ENCODE data around the gene TRAF3IP3. TPM values are rescaled to one million over a fixed set of nuclear protein-coding genes. Genes with fewer than 3 reads are reported as not detected.

TRAF3IP3 gene
- total RNA-seq (2014; rRNA removed; shearing (Covaris generic)), result not detected in 2 replicates
- not detected in 2 replicates for polyA plus RNA-seq (2014; cell fraction: nucleus; rRNA removed)

DNA sequence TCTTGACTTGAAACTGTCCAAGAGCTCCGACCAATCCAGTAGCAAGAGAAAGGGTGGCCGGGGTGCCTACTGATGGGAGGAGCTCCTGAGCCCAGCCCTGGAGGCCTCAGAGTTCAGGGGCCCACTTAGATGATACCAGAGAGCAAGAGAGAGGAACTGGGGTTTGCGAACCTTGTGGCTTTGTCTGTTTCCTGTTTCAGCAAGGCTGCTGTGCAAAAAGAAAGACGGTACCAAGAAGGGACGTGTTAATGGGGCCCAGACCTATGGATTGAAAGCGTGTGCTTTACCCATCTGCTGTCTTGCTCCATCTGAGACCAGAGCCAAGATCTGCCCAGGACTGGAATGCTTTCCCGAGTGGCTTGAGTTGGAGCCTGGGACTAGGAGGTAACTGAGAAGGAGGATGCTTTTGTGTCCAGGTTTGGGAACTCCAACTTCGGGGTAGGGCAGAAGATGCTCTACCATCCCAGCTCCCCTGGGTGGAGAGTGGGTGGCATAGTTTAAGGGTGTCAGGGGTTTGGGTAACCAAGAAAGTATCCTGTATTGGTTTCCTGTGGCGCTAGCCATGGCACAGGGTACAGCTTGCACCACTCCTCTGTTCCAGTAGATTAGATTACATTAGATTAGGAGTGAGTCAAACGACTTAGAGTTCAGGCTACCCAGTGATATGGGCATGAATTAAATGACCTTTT is at the start of gene TRAF3IP3:
TSS of gene TRAF3IP3 (plus strand) at position 128 of the 689 bp plus-strand sequence. CDS start 3,987 bp downstream, outside the sequence.
- DNase-seq (ENCODE audit: extremely low read depth, low read depth), result no peak

- DNase-seq (ENCODE audit: extremely low read depth, low read depth), result no peak
These were observed 49.2 kb upstream of the TRAF3IP3 start for GRCh38 chr1:209706622-209707021.

- DNase-seq (ENCODE audit: extremely low read depth, low read depth), result no peak
These were observed 48.5 kb upstream of the TRAF3IP3 start for GRCh38 chr1:209707308-209707707.

- DNase-seq (ENCODE audit: extremely low read depth, low read depth), result no peak
These were observed 47.6 kb upstream of the TRAF3IP3 start for GRCh38 chr1:209708297-209708696.

DNA sequence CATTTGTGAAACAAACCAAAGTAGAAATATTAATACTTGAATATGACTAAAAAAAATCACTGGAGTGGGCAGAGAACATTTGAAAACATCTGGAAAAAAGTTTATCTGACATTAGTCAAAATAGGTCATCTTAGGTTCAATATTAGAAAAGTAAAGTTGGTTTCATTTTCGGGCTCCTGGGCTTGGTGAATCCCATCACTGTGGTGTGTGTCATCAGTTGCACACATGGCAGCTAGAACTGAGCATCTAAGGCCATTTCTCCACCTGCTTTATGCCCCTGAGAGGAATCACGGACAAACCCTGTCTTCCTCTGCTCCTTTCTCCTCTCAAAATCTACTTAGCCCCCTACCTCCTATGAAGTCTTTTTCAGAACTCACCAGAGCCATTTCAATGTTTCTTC is 45.8 kb upstream of the TRAF3IP3 start:
- DNase-seq (ENCODE audit: extremely low read depth, low read depth), result no peak

GRCh38 chr1:209710847-209711246 is 45.0 kb upstream of the TRAF3IP3 start:
- no peak for DNase-seq (ENCODE audit: extremely low read depth, low read depth)

DNA sequence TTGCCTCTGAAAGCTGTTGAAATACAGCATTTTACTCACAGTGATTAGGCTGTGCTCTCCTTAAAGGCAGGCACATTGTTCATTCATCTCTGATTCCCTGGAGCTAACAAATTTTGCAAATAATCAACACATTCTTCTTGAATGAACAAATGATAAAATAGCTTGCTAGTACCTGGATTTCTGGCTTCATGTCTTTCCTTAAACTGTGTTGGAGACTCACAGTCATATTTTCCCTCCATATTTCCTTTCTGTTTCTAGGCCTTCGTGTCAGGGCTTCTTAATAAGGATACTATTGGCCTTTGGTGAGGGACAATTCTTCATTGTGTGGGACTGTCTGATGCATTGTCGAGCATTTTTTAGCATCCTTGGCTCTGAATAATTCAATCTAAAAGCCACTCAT is 41.5 kb upstream of the TRAF3IP3 start:
- no peak for DNase-seq (ENCODE audit: extremely low read depth, low read depth)

DNA sequence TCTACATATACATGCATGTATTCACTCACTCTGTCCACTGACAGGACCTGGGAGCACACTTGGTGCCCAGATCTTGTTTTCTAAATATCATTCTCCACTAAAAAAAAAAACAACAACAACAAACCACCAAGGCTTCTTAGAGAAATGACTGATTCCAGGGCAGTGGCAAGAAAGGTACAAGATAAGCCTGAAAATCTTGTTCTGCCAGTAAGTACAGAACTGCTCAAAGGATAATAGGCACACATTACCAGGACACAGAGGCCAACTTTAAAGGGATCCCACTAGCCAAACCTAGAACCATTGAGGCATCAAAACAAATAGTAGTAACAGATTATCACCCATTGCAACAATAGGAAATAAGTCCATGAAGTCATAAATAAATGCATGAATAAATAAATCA is 40.5 kb upstream of the TRAF3IP3 start:
- no peak for DNase-seq (ENCODE audit: extremely low read depth, low read depth)

DNA sequence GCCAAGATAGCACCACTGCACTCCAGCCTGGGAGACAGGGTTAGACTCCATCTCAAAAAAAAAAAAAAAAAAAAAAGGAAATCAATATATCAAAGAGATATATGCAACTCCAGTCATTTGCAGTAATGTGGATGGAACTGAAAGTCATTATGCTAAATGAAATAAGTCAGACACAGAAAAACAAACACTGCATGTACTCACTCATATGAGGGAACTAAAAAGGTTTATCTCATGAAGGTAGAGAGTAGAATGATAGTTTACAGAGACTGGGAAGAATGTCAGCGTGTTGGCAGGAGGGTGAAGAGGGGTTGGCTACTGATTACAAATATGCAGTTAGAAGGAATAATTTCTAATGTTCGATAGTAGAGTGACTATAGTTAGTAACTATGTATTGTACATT is 38.0 kb upstream of the TRAF3IP3 start:
- no peak for DNase-seq (ENCODE audit: extremely low read depth, low read depth)

GRCh38 chr1:209720326-209720725 is 35.5 kb upstream of the TRAF3IP3 start:
- no peak for DNase-seq (ENCODE audit: extremely low read depth, low read depth)

DNA sequence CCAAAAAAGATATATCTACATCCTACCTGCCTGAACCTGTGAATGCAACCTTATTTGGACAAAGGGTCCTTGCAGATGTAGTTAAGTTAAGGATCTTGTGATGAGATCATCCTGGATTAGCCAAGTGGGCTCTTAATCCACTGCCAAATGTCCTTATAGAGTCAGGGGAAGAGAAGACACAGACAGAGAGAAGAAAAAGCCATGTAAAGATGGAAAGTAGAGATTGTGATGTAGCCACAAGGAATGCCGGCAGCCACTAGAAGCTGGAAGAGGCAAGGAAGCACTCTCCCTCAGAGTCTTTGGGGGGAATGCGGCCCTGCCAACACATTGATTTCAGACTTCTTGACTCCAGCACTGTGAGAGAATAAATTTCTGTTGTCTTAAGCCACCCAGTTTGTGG is 35.0 kb upstream of the TRAF3IP3 start:
- no peak for DNase-seq (ENCODE audit: extremely low read depth, low read depth)

GRCh38 chr1:209721323-209721722 is 34.5 kb upstream of the TRAF3IP3 start:
- no peak for DNase-seq (ENCODE audit: extremely low read depth, low read depth)

GRCh38 chr1:209723265-209723664 is 32.6 kb upstream of the TRAF3IP3 start:
- DNase-seq (ENCODE audit: extremely low read depth, low read depth), result no peak

DNA sequence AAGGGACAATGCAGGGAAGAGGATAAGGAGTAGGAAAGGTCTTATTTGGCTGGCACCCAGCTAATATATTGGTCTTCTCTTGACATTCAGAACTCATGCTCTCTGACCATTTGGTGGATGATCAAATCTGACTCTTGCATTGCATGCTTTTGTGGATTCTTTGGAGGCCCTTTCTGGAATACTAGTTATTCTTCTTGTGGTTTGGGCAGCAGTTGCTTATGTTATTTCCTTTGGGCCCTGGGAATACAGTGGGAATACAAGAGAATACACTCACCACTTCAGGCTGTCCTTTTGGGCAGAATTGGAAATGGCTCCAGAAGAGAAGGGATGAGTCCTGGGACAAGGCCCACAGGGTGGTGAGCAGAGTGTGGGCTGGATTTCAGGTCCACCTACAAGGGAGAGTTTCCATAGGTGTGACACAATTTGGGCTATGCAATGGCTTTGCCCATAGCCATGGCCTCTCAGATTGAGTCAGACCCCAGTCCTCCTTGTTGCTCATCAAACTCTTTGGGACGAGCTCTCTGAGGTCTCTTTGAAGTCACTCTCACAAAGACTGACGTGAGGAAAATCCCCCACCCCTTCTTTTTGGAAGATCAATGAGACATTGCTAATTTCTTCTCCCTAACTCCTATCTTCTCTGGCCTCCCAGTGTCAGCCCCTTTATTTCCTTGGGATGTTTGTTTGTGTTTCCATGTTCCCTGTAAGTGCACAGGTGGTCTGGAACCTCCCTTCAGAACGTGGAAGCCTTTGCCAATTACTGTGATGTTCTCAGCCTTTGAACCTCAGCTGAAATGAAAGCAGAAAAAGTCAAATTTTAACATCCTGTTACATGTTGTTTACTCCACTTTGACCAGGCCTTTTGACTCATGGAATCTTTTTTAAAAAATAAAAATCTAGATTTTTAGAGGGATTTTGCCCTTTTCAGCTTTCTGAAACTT is 31.8 kb upstream of the TRAF3IP3 start:
- DNase-seq (ENCODE audit: extremely low read depth, low read depth), result no peak

GRCh38 chr1:209727286-209727685 is 28.6 kb upstream of the TRAF3IP3 start:
- no peak for DNase-seq (ENCODE audit: extremely low read depth, low read depth)

GRCh38 chr1:209727785-209728184 is 28.1 kb upstream of the TRAF3IP3 start:
- DNase-seq (ENCODE audit: extremely low read depth, low read depth), result no peak

DNA sequence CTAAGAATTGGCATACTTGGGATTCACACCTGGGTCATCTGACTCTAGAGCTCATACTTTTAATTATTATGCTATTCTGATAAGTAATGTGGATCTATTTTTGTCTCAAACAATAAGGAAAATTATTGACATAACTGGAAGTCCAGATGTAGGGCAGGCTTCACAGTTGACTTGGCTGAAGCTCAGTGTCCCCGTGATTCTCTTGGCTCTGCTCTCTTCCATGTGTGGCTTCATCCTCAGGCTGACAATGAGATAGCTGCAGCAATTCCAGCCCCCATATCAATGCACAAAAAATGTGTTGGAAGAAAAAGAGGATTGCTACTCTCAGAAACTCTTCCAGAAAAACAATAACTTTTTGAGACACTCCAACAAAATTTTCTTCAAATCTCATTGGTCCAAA is 27.4 kb upstream of the TRAF3IP3 start:
- DNase-seq (ENCODE audit: extremely low read depth, low read depth), result no peak

- DNase-seq (ENCODE audit: extremely low read depth, low read depth), result no peak
These were observed 26.4 kb upstream of the TRAF3IP3 start for GRCh38 chr1:209729436-209729835.

GRCh38 chr1:209732725-209733124 is 23.1 kb upstream of the TRAF3IP3 start:
- DNase-seq (ENCODE audit: extremely low read depth, low read depth), result no peak

DNA sequence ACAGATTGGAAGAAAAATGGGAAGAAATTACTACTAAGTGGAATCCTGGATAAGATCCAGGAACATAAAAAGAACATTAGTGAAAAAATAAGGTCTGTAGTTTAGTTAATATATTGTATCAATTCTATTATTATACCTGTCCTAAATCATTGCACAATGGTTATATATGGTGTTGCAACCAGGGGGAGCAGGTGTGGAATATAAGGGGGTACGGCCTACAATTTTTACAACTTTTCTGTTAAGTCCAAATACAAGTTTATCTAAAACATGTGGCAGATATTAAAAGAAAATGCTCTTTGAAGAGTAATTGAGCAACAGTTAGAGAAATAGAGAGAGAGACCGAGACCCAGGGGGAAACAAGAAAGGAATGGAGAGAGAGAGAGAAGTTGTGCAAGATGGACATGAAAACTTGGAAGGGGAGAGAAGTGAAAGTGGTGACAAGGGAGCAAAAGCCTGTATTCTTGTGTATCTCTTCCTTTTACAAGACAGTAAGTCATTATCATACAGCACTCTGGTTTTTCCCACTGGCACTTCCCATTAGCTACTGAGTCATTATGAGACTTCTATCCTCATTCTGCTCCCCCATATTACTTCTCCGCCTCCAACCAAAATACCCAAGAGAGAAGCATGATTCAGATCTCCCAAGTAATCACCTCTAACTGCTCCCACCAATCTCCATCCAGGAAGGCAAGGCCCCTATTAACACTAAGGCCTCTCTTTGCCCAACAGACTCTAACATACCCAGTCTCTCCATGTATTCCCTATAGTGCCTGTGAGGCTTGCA is 22.3 kb upstream of the TRAF3IP3 start:
- no peak for DNase-seq (ENCODE audit: extremely low read depth, low read depth)
